ENCODE data around the gene RPH3AL.

- no peak for TF ChIP-seq EZH2 (IDR thresholded peaks at IDR 0.05; ENCODE audit: low read length, unreplicated experiment)
- TF ChIP-seq CTCF (conservative IDR thresholded peaks at IDR 0.05; ENCODE audit: low read depth, low read length), result no peak
- TF ChIP-seq EZH2phosphoT487 (IDR thresholded peaks at IDR 0.05; ENCODE audit: borderline replicate concordance, low read length), result no peak
These were observed 7.6 kb upstream of the RPH3AL start for GRCh38 chr17:360092-360750.

Data from PC-3 (cell line).